WTC11 (cell line): ENCODE measurements around the gene TMEM132E. TPM values are rescaled to one million over a fixed set of nuclear protein-coding genes. Genes with fewer than 3 reads are reported as not detected.

Experiments used
- ATAC-seq: fragments of 200-7000 bp; cut with Tn5 transposase; 2 replicates; pipeline ENCODE4 v1.10.0; 2021; ENCODE audit warnings: mild to moderate bottlenecking, moderate library complexity
- CTCF ChIA-PET: fragments of 300-600 bp; sonication (Branson Sonifier 250); formaldehyde crosslinking; loops from one replicate; lab custom pipeline; 2021; ENCODE audit warnings: antibody characterized with exemption; lab: Charles Lee
- POLR2A ChIA-PET: fragments of 350-600 bp; sonication (Branson Sonifier 250); formaldehyde crosslinking; loops from one replicate; lab custom pipeline; 2021; ENCODE audit warnings: antibody characterized with exemption; lab: Charles Lee
- DNase-seq: peaks from one replicate; pipeline ENCODE4 v3.0.0; 2021; ENCODE audit warnings: low spot score
- H3K27ac Mint-ChIP-seq: 2 replicates; pipeline ENCODE4 v1.8.0; 2021; ENCODE audit warnings: mixed read lengths
- H3K27me3 Mint-ChIP-seq: 2 replicates; pipeline ENCODE4 v1.8.0; 2021; ENCODE audit warnings: low read depth, mild to moderate bottlenecking, moderate library complexity, mixed read lengths
- H3K36me3 Mint-ChIP-seq: 2 replicates; pipeline ENCODE4 v1.8.0; 2021; ENCODE audit warnings: mixed read lengths
- H3K4me1 Mint-ChIP-seq: 2 replicates; pipeline ENCODE4 v1.8.0; 2022; ENCODE audit warnings: mixed read lengths
- H3K4me3 Mint-ChIP-seq: 2 replicates; pipeline ENCODE4 v1.8.0; 2021; ENCODE audit warnings: mild to moderate bottlenecking, moderate library complexity, mixed read lengths
- H3K9me3 Mint-ChIP-seq: 2 replicates; pipeline ENCODE4 v1.8.0; 2021; ENCODE audit warnings: mixed read lengths
- ATF1 ChIP-seq: sonication (generic); formaldehyde crosslinking; IDR thresholded peaks from 2 replicates; pipeline ENCODE4 v1.8.1; 2023; ENCODE audit warnings: mild to moderate bottlenecking, moderate library complexity, missing genetic modification reagents
- CBFB ChIP-seq: sonication (generic); formaldehyde crosslinking; IDR thresholded peaks from 2 replicates; pipeline ENCODE4 v1.8.1; 2022; ENCODE audit warnings: mild to moderate bottlenecking, low read depth, missing genetic modification reagents
- CREM ChIP-seq: sonication (generic); formaldehyde crosslinking; IDR thresholded peaks from 2 replicates; pipeline ENCODE4 v1.8.1; 2022; ENCODE audit warnings: mild to moderate bottlenecking, missing genetic modification reagents, moderate library complexity
- FOXJ3 ChIP-seq: sonication (generic); formaldehyde crosslinking; IDR thresholded peaks from 2 replicates; pipeline ENCODE4 v1.9.0; 2021; ENCODE audit warnings: missing genetic modification reagents, mild to moderate bottlenecking, borderline replicate concordance
- JAZF1 ChIP-seq: fragments of 250-450 bp; sonication (Bioruptor Pico); IDR thresholded peaks from 2 replicates; pipeline ENCODE4 v1.9.0; 2021; ENCODE audit warnings: moderate library complexity, mild to moderate bottlenecking, inconsistent platforms
- MYBL2 ChIP-seq: sonication (generic); formaldehyde crosslinking; IDR thresholded peaks from 2 replicates; pipeline ENCODE4 v1.8.1; 2023; ENCODE audit warnings: mild to moderate bottlenecking, moderate library complexity, missing genetic modification reagents
- NR3C1 ChIP-seq: sonication (generic); formaldehyde crosslinking; conservative IDR thresholded peaks from 2 replicates; pipeline ENCODE4 v1.8.1; 2023; ENCODE audit warnings: low read depth, mild to moderate bottlenecking, missing genetic modification reagents
- ZBTB21 ChIP-seq: sonication (generic); formaldehyde crosslinking; IDR thresholded peaks from 2 replicates; pipeline ENCODE4 v1.8.1; 2023; ENCODE audit warnings: mild to moderate bottlenecking, missing genetic modification reagents, borderline replicate concordance
- ZNF396 ChIP-seq: fragments of 250-450 bp; sonication (Bioruptor Pico); IDR thresholded peaks from 2 replicates; pipeline ENCODE4 v1.8.0; 2021; ENCODE audit warnings: mild to moderate bottlenecking, moderate library complexity, borderline replicate concordance
- total RNA-seq: library from RNA; stranded (reverse); gene quantifications from 3 replicates; pipeline ENCODE4 v1.2.3, GENCODE V29; 2021
- TF ChIP-seq, protein P1 (sequence below): sonication (generic); formaldehyde crosslinking; IDR thresholded peaks from 2 replicates; pipeline ENCODE4 v1.8.1; 2022; ENCODE audit warnings: low read depth, mild to moderate bottlenecking, moderate library complexity, missing genetic modification reagents, borderline replicate concordance
- TF ChIP-seq, protein P2 (sequence below): fragments of 250-450 bp; sonication (Bioruptor Pico); IDR thresholded peaks from 2 replicates; pipeline ENCODE4 v2.1.2; 2022; ENCODE audit warnings: mild to moderate bottlenecking, moderate library complexity
- TF ChIP-seq, protein P3 (sequence below): sonication (generic); formaldehyde crosslinking; IDR thresholded peaks from 2 replicates; pipeline ENCODE4 v1.8.1; 2023; ENCODE audit warnings: mild to moderate bottlenecking, moderate library complexity, missing genetic modification reagents
- TF ChIP-seq, protein P4 (sequence below): sonication (generic); formaldehyde crosslinking; IDR thresholded peaks from 2 replicates; pipeline ENCODE4 v1.8.1; 2023; ENCODE audit warnings: mild to moderate bottlenecking, missing genetic modification reagents
- TF ChIP-seq, protein P5 (sequence below): sonication (generic); formaldehyde crosslinking; IDR thresholded peaks from 2 replicates; pipeline ENCODE4 v1.8.0; 2023; ENCODE audit warnings: missing genetic modification reagents, mild to moderate bottlenecking, borderline replicate concordance
- TF ChIP-seq, protein P6 (sequence below): sonication (generic); formaldehyde crosslinking; IDR thresholded peaks from 2 replicates; pipeline ENCODE4 v1.8.0; 2022; ENCODE audit warnings: mild to moderate bottlenecking, missing genetic modification reagents

TMEM132E gene
- total RNA-seq, 1 experiment from 2014 or later = 1.2 TPM

DNA sequence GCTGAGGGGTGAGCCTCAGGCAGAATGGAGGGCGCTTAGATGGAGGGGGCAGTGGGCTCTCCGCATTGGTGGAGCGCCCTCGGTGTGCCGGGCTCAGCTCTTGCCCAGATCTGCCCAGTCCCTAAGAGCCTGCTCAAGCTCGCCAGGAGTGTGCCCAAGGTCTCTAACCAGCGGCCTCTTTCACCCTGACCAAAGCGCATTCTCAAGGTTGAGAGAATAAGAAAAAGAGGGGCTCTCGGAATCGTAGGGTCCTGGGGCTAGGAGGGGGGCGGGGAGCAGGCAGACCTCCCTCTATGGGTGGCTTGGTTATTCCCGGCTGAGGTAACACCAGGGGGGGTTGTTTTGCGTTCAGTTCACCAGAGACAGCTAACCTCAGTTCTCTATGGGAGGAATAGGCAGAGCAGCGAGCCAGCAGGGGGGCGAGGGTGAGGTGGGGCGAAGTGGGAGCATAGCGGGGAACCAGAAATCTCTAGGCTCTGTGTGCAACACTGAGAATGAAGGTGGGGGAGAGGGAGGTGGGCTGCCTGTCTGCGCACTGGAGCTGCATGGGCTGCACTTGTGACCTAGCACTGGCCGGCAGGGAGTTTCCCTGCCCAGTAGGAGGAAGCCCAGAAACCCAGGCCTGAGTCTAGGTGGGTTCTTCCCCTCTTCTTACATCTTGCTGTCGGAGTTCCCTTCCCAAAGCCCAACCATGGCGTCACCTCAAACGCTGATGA lies 3.0 kb downstream of the TMEM132E start:
- ATAC-seq = peak; percentile 19
- Mint-ChIP-seq H3K27me3 (peaks cover 99% of the 10 kb centered on the region), H3K36me3 (no peaks in the 10 kb centered on the region), H3K9me3 (no peaks in the 10 kb centered on the region), H3K4me1 (peaks cover 30% of the 10 kb centered on the region), H3K27ac (no peak overlapping the region), H3K4me3 (peak overlapping the region; percentile 71)
- POLR2A ChIA-PET = interaction anchor here (0.6 to 0.7 kb wide), 2 partner anchors 28 to 29 kb away, joined by 3 to 5 read pairs; no protein-coding TSS in a partner anchor
- CTCF ChIA-PET = interaction anchor here (0.5 to 6.2 kb wide), 16 partner anchors 23 to 310 kb away, joined by 3 to 51 read pairs (median 4); no protein-coding TSS in a partner anchor
- TF ChIP-seq, protein P1, sequence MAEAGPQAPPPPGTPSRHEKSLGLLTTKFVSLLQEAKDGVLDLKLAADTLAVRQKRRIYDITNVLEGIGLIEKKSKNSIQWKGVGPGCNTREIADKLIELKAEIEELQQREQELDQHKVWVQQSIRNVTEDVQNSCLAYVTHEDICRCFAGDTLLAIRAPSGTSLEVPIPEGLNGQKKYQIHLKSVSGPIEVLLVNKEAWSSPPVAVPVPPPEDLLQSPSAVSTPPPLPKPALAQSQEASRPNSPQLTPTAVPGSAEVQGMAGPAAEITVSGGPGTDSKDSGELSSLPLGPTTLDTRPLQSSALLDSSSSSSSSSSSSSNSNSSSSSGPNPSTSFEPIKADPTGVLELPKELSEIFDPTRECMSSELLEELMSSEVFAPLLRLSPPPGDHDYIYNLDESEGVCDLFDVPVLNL = 0 out of 2 replicates have a peak, but pooled peaks have one; percentile 28
- TF ChIP-seq FOXJ3 (CRISPR knock-in tag) = no peak
- peak; percentile 39 for DNase-seq

DNA sequence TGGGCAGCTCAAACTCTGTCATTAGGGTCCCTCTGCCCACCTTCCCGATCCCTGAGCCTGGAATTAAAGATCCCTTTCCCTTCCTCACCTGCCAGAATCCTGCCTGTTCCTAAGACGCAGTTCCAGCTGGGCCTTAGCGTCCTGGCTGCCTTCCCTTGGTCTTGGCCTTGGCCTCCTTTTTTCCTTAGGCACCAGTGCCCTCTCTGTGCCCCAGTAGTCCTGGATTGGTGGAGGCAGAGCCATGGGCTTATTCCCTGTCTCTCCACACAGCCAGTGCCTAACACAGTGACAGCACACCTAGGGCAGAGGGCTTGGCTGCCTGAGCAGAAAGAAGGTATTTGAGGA lies 3.5 kb downstream of the TMEM132E start:
- ATAC-seq = no peak
- H3K27ac Mint-ChIP-seq = no peak overlapping the region
- TF ChIP-seq, protein P2, sequence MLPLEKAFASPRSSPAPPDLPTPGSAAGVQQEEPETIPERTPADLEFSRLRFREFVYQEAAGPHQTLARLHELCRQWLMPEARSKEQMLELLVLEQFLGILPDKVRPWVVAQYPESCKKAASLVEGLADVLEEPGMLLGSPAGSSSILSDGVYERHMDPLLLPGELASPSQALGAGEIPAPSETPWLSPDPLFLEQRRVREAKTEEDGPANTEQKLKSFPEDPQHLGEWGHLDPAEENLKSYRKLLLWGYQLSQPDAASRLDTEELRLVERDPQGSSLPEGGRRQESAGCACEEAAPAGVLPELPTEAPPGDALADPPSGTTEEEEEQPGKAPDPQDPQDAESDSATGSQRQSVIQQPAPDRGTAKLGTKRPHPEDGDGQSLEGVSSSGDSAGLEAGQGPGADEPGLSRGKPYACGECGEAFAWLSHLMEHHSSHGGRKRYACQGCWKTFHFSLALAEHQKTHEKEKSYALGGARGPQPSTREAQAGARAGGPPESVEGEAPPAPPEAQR (CRISPR knock-in tag) = no peak
- TF ChIP-seq, protein P3, sequence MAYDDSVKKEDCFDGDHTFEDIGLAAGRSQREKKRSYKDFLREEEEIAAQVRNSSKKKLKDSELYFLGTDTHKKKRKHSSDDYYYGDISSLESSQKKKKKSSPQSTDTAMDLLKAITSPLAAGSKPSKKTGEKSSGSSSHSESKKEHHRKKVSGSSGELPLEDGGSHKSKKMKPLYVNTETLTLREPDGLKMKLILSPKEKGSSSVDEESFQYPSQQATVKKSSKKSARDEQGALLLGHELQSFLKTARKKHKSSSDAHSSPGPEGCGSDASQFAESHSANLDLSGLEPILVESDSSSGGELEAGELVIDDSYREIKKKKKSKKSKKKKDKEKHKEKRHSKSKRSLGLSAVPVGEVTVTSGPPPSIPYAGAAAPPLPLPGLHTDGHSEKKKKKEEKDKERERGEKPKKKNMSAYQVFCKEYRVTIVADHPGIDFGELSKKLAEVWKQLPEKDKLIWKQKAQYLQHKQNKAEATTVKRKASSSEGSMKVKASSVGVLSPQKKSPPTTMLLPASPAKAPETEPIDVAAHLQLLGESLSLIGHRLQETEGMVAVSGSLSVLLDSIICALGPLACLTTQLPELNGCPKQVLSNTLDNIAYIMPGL (CRISPR knock-in tag) = no peak
- TF ChIP-seq CBFB (no peak), MYBL2 (CRISPR knock-in tag) (no peak), ZNF396 (CRISPR knock-in tag) (no peak), NR3C1 (CRISPR knock-in tag) (no peak), JAZF1 (CRISPR knock-in tag) (no peak), CREM (CRISPR knock-in tag) (no peak), ATF1 (CRISPR knock-in tag) (no peak), ZBTB21 (CRISPR knock-in tag) (no peak)
- TF ChIP-seq, protein P4, sequence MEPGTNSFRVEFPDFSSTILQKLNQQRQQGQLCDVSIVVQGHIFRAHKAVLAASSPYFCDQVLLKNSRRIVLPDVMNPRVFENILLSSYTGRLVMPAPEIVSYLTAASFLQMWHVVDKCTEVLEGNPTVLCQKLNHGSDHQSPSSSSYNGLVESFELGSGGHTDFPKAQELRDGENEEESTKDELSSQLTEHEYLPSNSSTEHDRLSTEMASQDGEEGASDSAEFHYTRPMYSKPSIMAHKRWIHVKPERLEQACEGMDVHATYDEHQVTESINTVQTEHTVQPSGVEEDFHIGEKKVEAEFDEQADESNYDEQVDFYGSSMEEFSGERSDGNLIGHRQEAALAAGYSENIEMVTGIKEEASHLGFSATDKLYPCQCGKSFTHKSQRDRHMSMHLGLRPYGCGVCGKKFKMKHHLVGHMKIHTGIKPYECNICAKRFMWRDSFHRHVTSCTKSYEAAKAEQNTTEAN = no peak
- TF ChIP-seq, protein P5, sequence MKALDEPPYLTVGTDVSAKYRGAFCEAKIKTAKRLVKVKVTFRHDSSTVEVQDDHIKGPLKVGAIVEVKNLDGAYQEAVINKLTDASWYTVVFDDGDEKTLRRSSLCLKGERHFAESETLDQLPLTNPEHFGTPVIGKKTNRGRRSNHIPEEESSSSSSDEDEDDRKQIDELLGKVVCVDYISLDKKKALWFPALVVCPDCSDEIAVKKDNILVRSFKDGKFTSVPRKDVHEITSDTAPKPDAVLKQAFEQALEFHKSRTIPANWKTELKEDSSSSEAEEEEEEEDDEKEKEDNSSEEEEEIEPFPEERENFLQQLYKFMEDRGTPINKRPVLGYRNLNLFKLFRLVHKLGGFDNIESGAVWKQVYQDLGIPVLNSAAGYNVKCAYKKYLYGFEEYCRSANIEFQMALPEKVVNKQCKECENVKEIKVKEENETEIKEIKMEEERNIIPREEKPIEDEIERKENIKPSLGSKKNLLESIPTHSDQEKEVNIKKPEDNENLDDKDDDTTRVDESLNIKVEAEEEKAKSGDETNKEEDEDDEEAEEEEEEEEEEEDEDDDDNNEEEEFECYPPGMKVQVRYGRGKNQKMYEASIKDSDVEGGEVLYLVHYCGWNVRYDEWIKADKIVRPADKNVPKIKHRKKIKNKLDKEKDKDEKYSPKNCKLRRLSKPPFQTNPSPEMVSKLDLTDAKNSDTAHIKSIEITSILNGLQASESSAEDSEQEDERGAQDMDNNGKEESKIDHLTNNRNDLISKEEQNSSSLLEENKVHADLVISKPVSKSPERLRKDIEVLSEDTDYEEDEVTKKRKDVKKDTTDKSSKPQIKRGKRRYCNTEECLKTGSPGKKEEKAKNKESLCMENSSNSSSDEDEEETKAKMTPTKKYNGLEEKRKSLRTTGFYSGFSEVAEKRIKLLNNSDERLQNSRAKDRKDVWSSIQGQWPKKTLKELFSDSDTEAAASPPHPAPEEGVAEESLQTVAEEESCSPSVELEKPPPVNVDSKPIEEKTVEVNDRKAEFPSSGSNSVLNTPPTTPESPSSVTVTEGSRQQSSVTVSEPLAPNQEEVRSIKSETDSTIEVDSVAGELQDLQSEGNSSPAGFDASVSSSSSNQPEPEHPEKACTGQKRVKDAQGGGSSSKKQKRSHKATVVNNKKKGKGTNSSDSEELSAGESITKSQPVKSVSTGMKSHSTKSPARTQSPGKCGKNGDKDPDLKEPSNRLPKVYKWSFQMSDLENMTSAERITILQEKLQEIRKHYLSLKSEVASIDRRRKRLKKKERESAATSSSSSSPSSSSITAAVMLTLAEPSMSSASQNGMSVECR (CRISPR knock-in tag) = no peak
- TF ChIP-seq, protein P6, sequence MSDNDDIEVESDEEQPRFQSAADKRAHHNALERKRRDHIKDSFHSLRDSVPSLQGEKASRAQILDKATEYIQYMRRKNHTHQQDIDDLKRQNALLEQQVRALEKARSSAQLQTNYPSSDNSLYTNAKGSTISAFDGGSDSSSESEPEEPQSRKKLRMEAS (CRISPR knock-in tag) = no peak
- TF ChIP-seq, all 79 proteins: peak for 0
- ChIA-PET CTCF (interaction anchor here (0.6 to 6.2 kb wide), 9 partner anchors 22 to 310 kb away, joined by 3 to 51 read pairs (median 5); no protein-coding TSS in a partner anchor), POLR2A (interaction anchor here (0.6 kb wide), 1 partner anchor 29 kb away, joined by 5 read pairs; no protein-coding TSS in a partner anchor)
- Mint-ChIP-seq H3K9me3 (no peaks in the 10 kb centered on the region), H3K4me3 (peak overlapping the region; percentile 71), H3K27me3 (peaks cover 99% of the 10 kb centered on the region), H3K4me1 (peaks cover 24% of the 10 kb centered on the region), H3K36me3 (no peaks in the 10 kb centered on the region)
- DNase-seq = no peak
